ENCODE measurements around the gene ZNF835. TPM values are rescaled to one million over a fixed set of nuclear protein-coding genes. Genes with fewer than 3 reads are reported as not detected.

ZNF835 gene
- polyA plus RNA-seq, 1 donor (not counting 4 experiments of a cell fraction or from before 2014, with no cell fraction given) = not detected

GRCh38 chr19:56654151-56654550 is 17.4 kb downstream of the ZNF835 start:
- Histone ChIP-seq H3K27me3 (ENCODE audit: control insufficient read depth, extremely low read depth, insufficient read depth, low read length) (no peaks in the 10 kb centered on the region), H3K4me1 (ENCODE audit: control insufficient read depth, extremely low read depth, insufficient read depth, low read length) (no peaks in the 10 kb centered on the region), H3K27ac (ENCODE audit: control insufficient read depth, insufficient read depth, low read length) (no peak overlapping the region), H3K9ac (ENCODE audit: control insufficient read depth, extremely low read depth, insufficient read depth, low read length) (no peak overlapping the region), H3K4me2 (ENCODE audit: control insufficient read depth, extremely low read depth, insufficient read depth, low read depth, low read length) (no peak overlapping the region), H3K9me1 (ENCODE audit: control insufficient read depth, extremely low read depth, insufficient read depth, low read length) (no peaks in the 10 kb centered on the region), H4K20me1 (ENCODE audit: control insufficient read depth, extremely low read depth, insufficient read depth, low read length) (no peaks in the 10 kb centered on the region), H2AFZ (ENCODE audit: control insufficient read depth, low read length) (no peak overlapping the region), H3K36me3 (ENCODE audit: control insufficient read depth in 2 of 2, extremely low read depth in 1 of 2, insufficient read depth in 2 of 2, low read length in 2 of 2) (no peaks in the 10 kb centered on the region), H3K9me3 (ENCODE audit: control insufficient read depth, low read depth, low read length) (peaks cover 1% of the 10 kb centered on the region), H3K79me2 (ENCODE audit: control insufficient read depth, insufficient read depth, low read length) (no peaks in the 10 kb centered on the region), H3K4me3 (ENCODE audit: control insufficient read depth in 2 of 3, extremely low read depth in 1 of 3, insufficient read depth in 2 of 3, low read depth in 1 of 3, low read length in 3 of 3) (no peak overlapping the region)
- dilution Hi-C loops (cut with MboI; ENCODE audit: extremely low pct_ligation_motif_present, low sequenced_read_pairs) = no loop called here
- no peak for TF ChIP-seq CTCF (optimal IDR thresholded peaks at IDR 0.05 in 1 of 3, IDR thresholded peaks at IDR 0.05 in 1 of 3, conservative IDR thresholded peaks at IDR 0.05 in 1 of 3; ENCODE audit: extremely low read depth in 1 of 3, insufficient read depth in 2 of 3, low read length in 3 of 3)
- no peak for FAIRE-seq
- no peak for DNase-seq (ENCODE audit: low read depth, low spot score)

- H3K36me3 ChIP-seq (ENCODE audit: control insufficient read depth in 2 of 2, extremely low read depth in 1 of 2, insufficient read depth in 2 of 2, low read length in 2 of 2) = no peaks in the 10 kb centered on the region
- no peak overlapping the region for H3K4me3 ChIP-seq (ENCODE audit: control insufficient read depth in 2 of 3, extremely low read depth in 1 of 3, insufficient read depth in 2 of 3, low read depth in 1 of 3, low read length in 3 of 3)
These were observed 28.0 kb downstream of the ZNF835 start for GRCh38 chr19:56643460-56643955.

More at GRCh38 chr19:56643460-56643955, 28.0 kb downstream of the ZNF835 start:
- Histone ChIP-seq H3K9me1 (ENCODE audit: control insufficient read depth, extremely low read depth, insufficient read depth, low read length) (no peaks in the 10 kb centered on the region), H2AFZ (ENCODE audit: control insufficient read depth, low read length) (no peak overlapping the region), H3K27ac (ENCODE audit: control insufficient read depth, insufficient read depth, low read length) (no peak overlapping the region), H4K20me1 (ENCODE audit: control insufficient read depth, extremely low read depth, insufficient read depth, low read length) (no peaks in the 10 kb centered on the region), H3K9me3 (ENCODE audit: control insufficient read depth, low read depth, low read length) (peaks cover 13% of the 10 kb centered on the region), H3K79me2 (ENCODE audit: control insufficient read depth, insufficient read depth, low read length) (no peaks in the 10 kb centered on the region), H3K27me3 (ENCODE audit: control insufficient read depth, extremely low read depth, insufficient read depth, low read length) (no peaks in the 10 kb centered on the region), H3K9ac (ENCODE audit: control insufficient read depth, extremely low read depth, insufficient read depth, low read length) (no peak overlapping the region), H3K4me1 (ENCODE audit: control insufficient read depth, extremely low read depth, insufficient read depth, low read length) (no peaks in the 10 kb centered on the region), H3K4me2 (ENCODE audit: control insufficient read depth, extremely low read depth, insufficient read depth, low read depth, low read length) (no peak overlapping the region)
- dilution Hi-C loops (cut with MboI; ENCODE audit: extremely low pct_ligation_motif_present, low sequenced_read_pairs) = no loop called here
- TF ChIP-seq CTCF (optimal IDR thresholded peaks at IDR 0.05 in 1 of 3, IDR thresholded peaks at IDR 0.05 in 1 of 3, conservative IDR thresholded peaks at IDR 0.05 in 1 of 3; ENCODE audit: extremely low read depth in 1 of 3, insufficient read depth in 2 of 3, low read length in 3 of 3) (no peak), EZH2 (IDR thresholded peaks at IDR 0.05; ENCODE audit: low read length) (no peak)
- FAIRE-seq (no peak), DNase-seq (ENCODE audit: low read depth, low spot score) (no peak)

All from keratinocyte (primary cell).